ENCODE measurements around the gene SPEM3.

DNA sequence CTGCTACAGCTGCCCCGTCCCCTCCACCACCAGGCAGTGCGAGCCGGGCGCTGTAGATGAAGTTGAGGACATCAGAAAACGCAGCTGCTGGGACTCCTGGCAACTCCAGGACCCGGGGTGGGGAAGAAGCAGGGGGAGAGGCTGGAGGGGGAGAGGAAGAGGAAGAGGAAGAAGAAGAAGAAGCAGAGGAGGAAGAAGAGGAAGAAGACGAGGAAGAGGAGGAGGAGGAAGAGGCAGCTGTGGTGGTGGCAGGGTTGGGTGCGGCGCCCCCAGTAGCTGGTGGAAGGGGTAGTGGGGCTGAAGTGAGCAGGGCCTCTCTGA, 37.6 kb downstream of the SPEM3 start:
- TF ChIP-seq MAFK (IDR thresholded peaks at IDR 0.05; ENCODE audit: low read depth, low read length), result no peak
- TF ChIP-seq RFX5 (IDR thresholded peaks at IDR 0.05; ENCODE audit: low read depth, low read length), result no peak
